ENCODE results near the gene SELENOV.

DNA sequence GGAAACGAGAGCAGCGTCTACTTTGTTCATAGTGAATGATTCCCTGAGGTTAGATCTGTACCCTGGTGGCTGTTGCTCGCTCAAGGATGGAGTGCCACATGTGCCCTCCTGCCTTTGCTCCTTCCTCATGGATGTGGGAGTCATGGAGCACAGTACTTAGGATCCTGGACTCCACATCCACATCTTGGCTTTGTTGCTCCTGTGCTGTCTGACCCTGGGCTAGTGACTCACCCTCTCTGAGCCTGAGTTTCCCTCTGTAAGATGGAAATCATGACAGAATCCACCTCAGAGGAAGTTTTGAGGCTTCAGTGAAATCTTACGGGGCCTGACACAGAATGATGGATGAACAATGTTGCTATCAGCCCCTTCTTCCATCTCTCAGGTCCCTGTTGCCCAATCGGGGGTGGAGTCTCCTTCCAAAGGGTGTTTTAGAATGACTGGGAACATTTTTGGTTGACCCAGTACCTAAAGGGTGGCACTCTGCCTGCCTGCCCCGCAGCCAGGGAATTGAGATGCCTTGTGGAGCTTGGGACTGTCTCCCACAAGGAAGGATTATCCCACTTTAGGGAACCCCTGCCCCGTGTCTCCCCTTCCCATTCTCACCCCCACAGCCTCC lies 44.1 kb upstream of the SELENOV start:
- TF ChIP-seq EZH2 (IDR thresholded peaks at IDR 0.05; ENCODE audit: insufficient read depth, poor library complexity, severe bottlenecking) (no peak), EZH2phosphoT487 (IDR thresholded peaks at IDR 0.05; ENCODE audit: insufficient read depth, low read depth) (no peak)

All from GM23248 (cell line).